ENCODE data around the gene ABCC12. TPM values are rescaled to one million over a fixed set of nuclear protein-coding genes. Genes with fewer than 3 reads are reported as not detected.
A peak's percentile ranks its signal among the peaks of the same experiment; 100 is the strongest.
"Not testable (repeated sequence)": the region's sequence is repeated elsewhere in the genome, so short reads cannot be mapped to it uniquely, and the experiment has no call there.

The ABCC12 gene
- polyA plus RNA-seq, 4 donors: not detected

DNA sequence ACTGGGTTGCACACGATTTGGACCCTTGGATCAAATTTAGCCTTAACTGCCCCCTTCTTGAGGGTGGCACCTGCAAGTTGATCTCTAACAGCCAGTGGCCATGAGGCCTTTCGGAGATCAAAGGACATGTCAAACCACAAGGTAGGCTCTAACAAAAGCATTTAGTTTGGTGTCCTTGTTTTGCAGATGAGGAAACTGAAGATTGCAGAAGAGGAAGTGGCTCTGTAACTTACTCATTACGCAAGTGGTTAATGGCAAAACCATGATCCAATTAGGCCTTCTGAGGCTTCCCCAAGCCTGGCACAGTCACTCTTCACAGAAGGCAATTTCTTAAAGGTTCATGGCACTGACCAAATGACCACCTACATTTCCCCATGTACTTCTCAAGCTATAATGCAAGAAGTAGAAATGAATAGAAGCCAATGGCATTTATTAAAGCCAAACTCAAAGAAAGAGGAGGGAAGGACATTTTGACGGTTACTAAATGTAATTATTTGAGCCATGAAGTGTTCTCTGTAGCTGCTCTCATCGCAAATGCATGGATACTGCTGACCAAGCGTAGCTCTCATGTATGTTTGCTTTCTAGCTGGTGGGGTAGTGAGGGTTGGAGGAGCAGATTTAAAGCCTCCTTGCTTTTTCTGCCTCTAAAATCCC lies 32.8 kb upstream of the ABCC12 start:
- FAIRE-seq (no peak), DNase-seq (no peak)
- Histone ChIP-seq H3K27ac (ENCODE audit: low read depth in 1 of 3, low read length in 2 of 3) (no peak overlapping the region), H3K4me3 (ENCODE audit: low read depth in 1 of 3, low read length in 3 of 3) (no peak overlapping the region), H3K9me3 (ENCODE audit: control insufficient read depth in 2 of 2, insufficient read depth in 1 of 2, low read depth in 1 of 2, low read length in 1 of 2) (no peaks in the 10 kb centered on the region), H3K4me1 (ENCODE audit: control insufficient read depth in 3 of 3, insufficient read depth in 2 of 3, low read depth in 1 of 3, low read length in 2 of 3) (no peaks in the 10 kb centered on the region), H3K27me3 (ENCODE audit: control insufficient read depth in 3 of 3, insufficient read depth in 3 of 3, low read length in 3 of 3) (no peaks in the 10 kb centered on the region), H3K36me3 (ENCODE audit: control insufficient read depth in 3 of 3, insufficient read depth in 2 of 3, low read depth in 1 of 3, low read length in 3 of 3) (no peaks in the 10 kb centered on the region)
- WGBS, 3 donors: 75 to 88% (median 79%) methylated on average over 6 of the region's 6 CpGs

- Histone ChIP-seq H3K4me1 (ENCODE audit: control insufficient read depth in 3 of 3, insufficient read depth in 2 of 3, low read depth in 1 of 3, low read length in 2 of 3) (no peaks in the 10 kb centered on the region), H3K4me3 (ENCODE audit: low read depth in 1 of 3, low read length in 3 of 3) (no peak overlapping the region), H3K36me3 (ENCODE audit: control insufficient read depth in 3 of 3, insufficient read depth in 2 of 3, low read depth in 1 of 3, low read length in 3 of 3) (no peaks in the 10 kb centered on the region), H3K27me3 (ENCODE audit: control insufficient read depth in 3 of 3, insufficient read depth in 3 of 3, low read length in 3 of 3) (no peaks in the 10 kb centered on the region), H3K27ac (ENCODE audit: low read depth in 1 of 3, low read length in 2 of 3) (no peak overlapping the region), H3K9me3 (ENCODE audit: control insufficient read depth in 2 of 2, insufficient read depth in 1 of 2, low read depth in 1 of 2, low read length in 1 of 2) (no peaks in the 10 kb centered on the region)
- no peak for FAIRE-seq
- WGBS, 3 donors: 89 to 95% (median 92%) methylated on average over 4 of the region's 4 CpGs
- no peak for DNase-seq
These were observed 32.0 kb upstream of the ABCC12 start for GRCh38 chr16:48187779-48188178.

GRCh38 chr16:48184681-48185080 lies 28.9 kb upstream of the ABCC12 start:
- no peaks in the 10 kb centered on the region for H3K9me3 ChIP-seq (ENCODE audit: control insufficient read depth in 2 of 2, insufficient read depth in 1 of 2, low read depth in 1 of 2, low read length in 1 of 2)
- no peak overlapping the region for H3K4me3 ChIP-seq (ENCODE audit: low read depth in 1 of 3, low read length in 3 of 3)
- no peaks in the 10 kb centered on the region for H3K4me1 ChIP-seq (ENCODE audit: control insufficient read depth in 3 of 3, insufficient read depth in 2 of 3, low read depth in 1 of 3, low read length in 2 of 3)
- FAIRE-seq (no peak), DNase-seq (no peak)
- H3K27ac ChIP-seq (ENCODE audit: low read depth in 1 of 3, low read length in 2 of 3): no peak overlapping the region
- H3K27me3 ChIP-seq (ENCODE audit: control insufficient read depth in 3 of 3, insufficient read depth in 3 of 3, low read length in 3 of 3): no peaks in the 10 kb centered on the region
- no peaks in the 10 kb centered on the region for H3K36me3 ChIP-seq (ENCODE audit: control insufficient read depth in 3 of 3, insufficient read depth in 2 of 3, low read depth in 1 of 3, low read length in 3 of 3)
- WGBS, 3 donors: 86 to 92% (median 89%) methylated on average over 6 of the region's 6 CpGs

DNA sequence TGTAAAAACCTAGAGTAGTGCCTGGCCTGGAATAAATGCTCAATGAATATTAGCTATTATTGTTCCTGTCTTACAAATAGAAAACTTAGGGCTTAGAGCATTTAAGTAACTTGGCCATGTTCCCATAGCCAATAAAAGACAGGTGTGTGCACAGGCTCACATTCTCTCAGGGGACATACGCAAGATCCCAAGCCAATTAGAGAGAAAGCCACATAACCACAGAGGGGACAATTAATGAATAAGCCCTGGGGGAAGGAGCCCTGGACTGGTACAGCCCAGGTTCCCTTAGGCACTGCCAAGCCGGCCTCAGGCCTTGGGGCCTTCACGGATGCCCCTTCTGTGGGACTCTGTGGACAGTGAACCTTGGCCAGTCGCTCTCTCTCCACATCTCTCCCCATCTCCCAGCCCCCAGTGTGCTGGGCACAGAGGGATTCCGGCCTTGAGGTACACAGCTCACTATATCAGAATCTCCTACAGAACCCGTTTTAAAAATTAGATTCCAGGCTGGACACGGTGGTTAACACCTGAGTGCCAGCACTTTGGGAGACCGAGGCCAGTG lies 27.3 kb upstream of the ABCC12 start:
- DNase-seq (peak in 1 of 2 donors; percentile 51), FAIRE-seq (no peak)
- H3K4me3 ChIP-seq (ENCODE audit: low read depth in 1 of 3, low read length in 3 of 3): no peak overlapping the region

DNA sequence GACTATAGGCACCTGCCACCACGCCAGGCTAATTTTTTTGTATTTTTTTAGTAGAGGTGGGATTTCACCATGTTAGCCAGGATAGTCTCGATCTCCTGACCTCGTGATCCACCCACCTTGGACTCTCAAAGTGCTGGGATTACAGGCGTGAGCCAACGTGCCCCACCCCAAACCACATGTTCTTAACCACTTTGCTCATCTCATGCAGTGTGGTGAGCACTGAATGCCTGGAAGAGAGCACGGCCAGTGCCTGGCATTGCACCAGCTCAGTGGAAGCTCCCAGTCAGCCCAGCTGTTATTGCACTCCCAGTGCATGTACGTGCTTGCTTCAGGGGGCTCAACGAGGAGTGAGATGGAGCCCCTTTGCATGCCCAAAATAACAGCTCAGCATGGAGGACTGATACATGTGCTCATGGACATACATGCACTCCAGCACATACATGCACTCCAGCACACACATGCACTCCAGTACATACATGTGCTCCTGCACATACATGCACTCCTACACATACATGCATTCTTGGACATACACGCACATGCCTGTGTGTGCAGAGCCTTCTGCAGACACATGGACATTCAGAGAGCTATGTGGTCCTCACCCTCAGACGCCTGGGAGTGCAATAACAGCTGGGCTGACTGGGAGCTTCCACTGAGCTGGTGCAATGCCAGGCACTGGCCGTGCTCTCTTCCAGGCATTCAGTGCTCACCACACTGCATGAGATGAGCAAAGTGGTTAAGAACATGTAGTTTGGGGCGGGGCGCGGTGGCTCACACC lies 26.1 kb upstream of the ABCC12 start:
- not testable (repeated sequence) for DNase-seq
- WGBS, 3 donors: 51 to 73% (median 52%) methylated on average over 14 of the region's 14 CpGs

More for the DNA sequence above, 27.3 kb upstream of the ABCC12 start:
- Histone ChIP-seq H3K4me1 (ENCODE audit: control insufficient read depth in 3 of 3, insufficient read depth in 2 of 3, low read depth in 1 of 3, low read length in 2 of 3) (no peaks in the 10 kb centered on the region), H3K36me3 (ENCODE audit: control insufficient read depth in 3 of 3, insufficient read depth in 2 of 3, low read depth in 1 of 3, low read length in 3 of 3) (no peaks in the 10 kb centered on the region), H3K27ac (ENCODE audit: low read depth in 1 of 3, low read length in 2 of 3) (no peak overlapping the region), H3K27me3 (ENCODE audit: control insufficient read depth in 3 of 3, insufficient read depth in 3 of 3, low read length in 3 of 3) (no peaks in the 10 kb centered on the region), H3K9me3 (ENCODE audit: control insufficient read depth in 2 of 2, insufficient read depth in 1 of 2, low read depth in 1 of 2, low read length in 1 of 2) (no peaks in the 10 kb centered on the region)
- WGBS, 3 donors: 44 to 62% (median 53%) methylated on average over 8 of the region's 8 CpGs

DNA sequence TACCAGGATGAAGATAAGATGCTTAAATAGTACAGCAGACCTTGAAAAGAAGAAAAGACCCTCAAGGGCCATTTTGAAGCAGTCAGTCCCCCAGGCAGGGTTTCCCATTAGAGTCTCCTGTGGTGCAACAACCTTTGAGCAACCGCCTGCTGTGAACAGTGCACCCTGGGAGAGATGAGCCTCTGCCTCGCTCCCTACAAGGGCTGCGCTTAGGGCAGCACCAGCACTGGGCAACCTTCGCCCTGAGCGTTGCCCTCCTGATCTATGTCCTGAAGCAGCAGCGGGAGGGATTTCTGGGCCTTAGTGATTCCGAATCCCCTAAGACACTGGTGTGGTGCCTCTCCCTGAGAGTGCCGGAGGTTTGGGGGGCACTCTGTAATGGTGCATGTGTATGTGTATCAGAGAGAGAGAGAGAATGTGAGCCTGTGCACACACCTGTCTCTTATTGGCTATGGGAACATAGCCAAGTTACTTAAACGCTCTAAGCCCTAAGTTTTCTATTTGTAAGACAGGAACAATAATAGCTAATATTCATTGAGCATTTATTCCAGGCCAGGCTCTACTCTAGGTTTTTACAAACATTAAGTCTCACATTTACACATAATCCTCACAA lies 25.2 kb upstream of the ABCC12 start:
- Histone ChIP-seq H3K36me3 (ENCODE audit: control insufficient read depth in 3 of 3, insufficient read depth in 2 of 3, low read depth in 1 of 3, low read length in 3 of 3) (no peaks in the 10 kb centered on the region), H3K27me3 (ENCODE audit: control insufficient read depth in 3 of 3, insufficient read depth in 3 of 3, low read length in 3 of 3) (no peaks in the 10 kb centered on the region), H3K4me1 (ENCODE audit: control insufficient read depth in 3 of 3, insufficient read depth in 2 of 3, low read depth in 1 of 3, low read length in 2 of 3) (no peaks in the 10 kb centered on the region), H3K9me3 (ENCODE audit: control insufficient read depth in 2 of 2, insufficient read depth in 1 of 2, low read depth in 1 of 2, low read length in 1 of 2) (no peaks in the 10 kb centered on the region), H3K4me3 (ENCODE audit: low read depth in 1 of 3, low read length in 3 of 3) (no peak overlapping the region), H3K27ac (ENCODE audit: low read depth in 1 of 3, low read length in 2 of 3) (no peak overlapping the region)
- DNase-seq (peak in 1 of 2 donors; percentile 49), FAIRE-seq (no peak)
- 30 to 66% (median 49%) methylated on average over 9 of the region's 9 CpGs for WGBS, 3 donors

More for the DNA sequence above, 26.1 kb upstream of the ABCC12 start:
- not testable (repeated sequence) for FAIRE-seq; H3K4me3 ChIP-seq (ENCODE audit: low read depth in 1 of 3, low read length in 3 of 3); H3K27me3 ChIP-seq (ENCODE audit: control insufficient read depth in 3 of 3, insufficient read depth in 3 of 3, low read length in 3 of 3); H3K36me3 ChIP-seq (ENCODE audit: control insufficient read depth in 3 of 3, insufficient read depth in 2 of 3, low read depth in 1 of 3, low read length in 3 of 3); H3K27ac ChIP-seq (ENCODE audit: low read depth in 1 of 3, low read length in 2 of 3); H3K9me3 ChIP-seq (ENCODE audit: control insufficient read depth in 2 of 2, insufficient read depth in 1 of 2, low read depth in 1 of 2, low read length in 1 of 2); H3K4me1 ChIP-seq (ENCODE audit: control insufficient read depth in 3 of 3, insufficient read depth in 2 of 3, low read depth in 1 of 3, low read length in 2 of 3)

DNA sequence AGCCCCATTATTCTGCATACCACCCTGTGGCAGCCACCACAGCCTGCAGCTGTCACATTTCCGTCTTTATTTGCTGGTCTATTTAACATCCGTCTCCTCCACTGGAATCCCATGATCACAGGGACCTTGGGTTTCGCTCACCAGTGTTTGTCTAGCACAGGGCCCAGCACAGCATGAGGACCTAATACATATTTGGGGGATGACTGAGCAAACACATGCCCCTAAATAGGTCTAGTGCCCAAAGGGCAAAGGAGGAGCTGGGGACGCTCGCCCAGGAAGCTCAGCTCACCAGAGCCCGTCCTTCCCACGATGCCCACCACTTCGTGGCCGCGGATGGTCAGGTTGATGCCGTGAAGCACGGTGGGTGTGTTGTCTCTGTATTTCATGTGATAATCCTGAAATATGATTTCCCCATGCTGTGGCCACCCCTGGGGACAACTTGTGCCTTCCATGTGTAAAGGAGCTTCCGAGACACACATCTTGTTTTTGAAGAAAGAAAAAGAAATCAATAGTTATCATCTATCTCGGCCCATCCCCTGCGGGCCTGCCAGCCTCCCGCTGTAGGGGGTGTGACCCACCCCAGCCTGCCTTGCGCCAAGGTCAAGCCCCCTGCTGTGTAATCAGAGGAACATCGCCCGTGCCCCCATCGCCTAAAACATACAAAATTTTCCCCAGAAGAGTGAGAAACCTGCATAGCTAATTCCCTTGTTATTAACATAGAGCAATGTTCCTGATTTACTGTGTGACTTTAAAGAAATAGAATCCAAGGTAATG lies 21.0 kb upstream of the ABCC12 start:
- Histone ChIP-seq H3K27ac (ENCODE audit: low read depth in 1 of 3, low read length in 2 of 3) (no peak overlapping the region), H3K4me1 (ENCODE audit: control insufficient read depth in 3 of 3, insufficient read depth in 2 of 3, low read depth in 1 of 3, low read length in 2 of 3) (no peaks in the 10 kb centered on the region), H3K27me3 (ENCODE audit: control insufficient read depth in 3 of 3, insufficient read depth in 3 of 3, low read length in 3 of 3) (no peaks in the 10 kb centered on the region), H3K9me3 (ENCODE audit: control insufficient read depth in 2 of 2, insufficient read depth in 1 of 2, low read depth in 1 of 2, low read length in 1 of 2) (no peaks in the 10 kb centered on the region), H3K4me3 (ENCODE audit: low read depth in 1 of 3, low read length in 3 of 3) (no peak overlapping the region), H3K36me3 (ENCODE audit: control insufficient read depth in 3 of 3, insufficient read depth in 2 of 3, low read depth in 1 of 3, low read length in 3 of 3) (no peaks in the 10 kb centered on the region)
- no peak for FAIRE-seq
- no peak for DNase-seq
- WGBS, 3 donors: 87 to 90% (median 90%) methylated on average over 20 of the region's 20 CpGs

DNA sequence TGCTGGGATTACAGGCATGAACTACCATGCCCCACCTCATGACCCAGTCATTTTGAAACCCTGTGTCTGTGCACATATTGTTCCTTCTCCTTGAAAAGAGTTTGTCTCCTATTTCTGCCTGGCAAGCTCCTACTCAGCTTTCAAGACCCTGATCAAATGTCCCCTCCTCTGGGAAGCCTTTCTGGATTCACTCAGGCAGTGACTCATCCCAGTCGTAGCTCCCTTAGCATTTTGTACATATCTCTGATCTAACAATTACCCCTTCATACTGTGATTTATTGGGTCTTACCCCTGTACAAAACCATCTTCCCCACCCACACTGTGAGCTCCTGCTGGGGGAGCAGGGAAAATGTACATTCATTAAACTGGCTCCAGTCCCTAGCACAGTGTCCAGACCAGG lies 18.1 kb upstream of the ABCC12 start:
- WGBS, 3 donors: 43 to 70% (median 64%) methylated on average over 1 of the region's 1 CpG
- DNase-seq (no peak), FAIRE-seq (no peak)
- Histone ChIP-seq H3K27ac (ENCODE audit: low read depth in 1 of 3, low read length in 2 of 3) (no peak overlapping the region), H3K9me3 (ENCODE audit: control insufficient read depth in 2 of 2, insufficient read depth in 1 of 2, low read depth in 1 of 2, low read length in 1 of 2) (no peaks in the 10 kb centered on the region), H3K4me1 (ENCODE audit: control insufficient read depth in 3 of 3, insufficient read depth in 2 of 3, low read depth in 1 of 3, low read length in 2 of 3) (no peaks in the 10 kb centered on the region), H3K36me3 (ENCODE audit: control insufficient read depth in 3 of 3, insufficient read depth in 2 of 3, low read depth in 1 of 3, low read length in 3 of 3) (no peaks in the 10 kb centered on the region), H3K27me3 (ENCODE audit: control insufficient read depth in 3 of 3, insufficient read depth in 3 of 3, low read length in 3 of 3) (no peaks in the 10 kb centered on the region), H3K4me3 (ENCODE audit: low read depth in 1 of 3, low read length in 3 of 3) (no peak overlapping the region)

All from small intestine (tissue), 7 donors.